Measurements from ENCODE around the gene SAP30BP.

Gene SAP30BP

GRCh38 chr17:75652341-75652740, 14.8 kb upstream of the SAP30BP start:
- ATAC-seq (no peak), DNase-seq (no peak)
- Mint-ChIP-seq H3K27ac (no peak overlapping the region), H3K4me1 (peaks cover 5% of the 10 kb centered on the region), H3K27me3 (no peaks in the 10 kb centered on the region), H3K36me3 (ENCODE audit: low read depth) (peaks cover 7% of the 10 kb centered on the region), H3K4me3 (no peak overlapping the region), H3K9me3 (no peaks in the 10 kb centered on the region)

GRCh38 chr17:75652934-75653549, 14.1 kb upstream of the SAP30BP start:
- no peak overlapping the region for H3K4me3 Mint-ChIP-seq
- H3K27ac Mint-ChIP-seq, result no peak overlapping the region
- peak; percentile 39 for DNase-seq

GRCh38 chr17:75654176-75654575, 13.0 kb upstream of the SAP30BP start:
- Mint-ChIP-seq H3K4me1 (peaks cover 5% of the 10 kb centered on the region), H3K4me3 (no peak overlapping the region), H3K9me3 (no peaks in the 10 kb centered on the region), H3K27me3 (no peaks in the 10 kb centered on the region), H3K36me3 (ENCODE audit: low read depth) (peaks cover 7% of the 10 kb centered on the region), H3K27ac (no peak overlapping the region)
- ATAC-seq (no peak), DNase-seq (no peak)

More at GRCh38 chr17:75652934-75653549, 14.1 kb upstream of the SAP30BP start:
- H3K4me1 Mint-ChIP-seq, result peaks cover 5% of the 10 kb centered on the region
- no peaks in the 10 kb centered on the region for H3K9me3 Mint-ChIP-seq
- H3K36me3 Mint-ChIP-seq (ENCODE audit: low read depth), result peaks cover 9% of the 10 kb centered on the region
- no peaks in the 10 kb centered on the region for H3K27me3 Mint-ChIP-seq
- ATAC-seq, result peak; percentile 71

- ATAC-seq, result no peak
- DNase-seq, result no peak
- peaks cover 3% of the 10 kb centered on the region for H3K4me1 Mint-ChIP-seq
- H3K36me3 Mint-ChIP-seq (ENCODE audit: low read depth), result peaks cover 8% of the 10 kb centered on the region
- H3K27me3 Mint-ChIP-seq, result no peaks in the 10 kb centered on the region
- H3K27ac Mint-ChIP-seq, result no peak overlapping the region
- H3K9me3 Mint-ChIP-seq, result no peaks in the 10 kb centered on the region
- no peak overlapping the region for H3K4me3 Mint-ChIP-seq
Observed at GRCh38 chr17:75658237-75658636, 8.9 kb upstream of the SAP30BP start.

- ATAC-seq (no peak), DNase-seq (no peak)
- Mint-ChIP-seq H3K36me3 (ENCODE audit: low read depth) (peaks cover 11% of the 10 kb centered on the region), H3K4me3 (no peak overlapping the region), H3K9me3 (no peaks in the 10 kb centered on the region), H3K4me1 (peaks cover 9% of the 10 kb centered on the region), H3K27ac (no peak overlapping the region), H3K27me3 (no peaks in the 10 kb centered on the region)
Observed at GRCh38 chr17:75661531-75661930, 5.6 kb upstream of the SAP30BP start.

GRCh38 chr17:75662511-75662910, 4.6 kb upstream of the SAP30BP start:
- Mint-ChIP-seq H3K4me3 (no peak overlapping the region), H3K27me3 (no peaks in the 10 kb centered on the region), H3K9me3 (no peaks in the 10 kb centered on the region), H3K4me1 (peaks cover 9% of the 10 kb centered on the region), H3K27ac (no peak overlapping the region), H3K36me3 (ENCODE audit: low read depth) (peaks cover 7% of the 10 kb centered on the region)
- ATAC-seq (no peak), DNase-seq (no peak)

GRCh38 chr17:75664099-75664549, 3.0 kb upstream of the SAP30BP start:
- peak; percentile 21 for ATAC-seq
- no peak overlapping the region for H3K4me3 Mint-ChIP-seq
- H3K4me1 Mint-ChIP-seq, result peaks cover 9% of the 10 kb centered on the region
- DNase-seq, result no peak
- peaks cover 15% of the 10 kb centered on the region for H3K36me3 Mint-ChIP-seq (ENCODE audit: low read depth)
- H3K27ac Mint-ChIP-seq, result peak overlapping the region; percentile 9
- no peaks in the 10 kb centered on the region for H3K9me3 Mint-ChIP-seq
- no peaks in the 10 kb centered on the region for H3K27me3 Mint-ChIP-seq

GRCh38 chr17:75665981-75666380, 1.2 kb upstream of the SAP30BP start:
- no peak for ATAC-seq
- H3K4me3 Mint-ChIP-seq, result no peak overlapping the region
- peak overlapping the region; percentile 18 for H3K27ac Mint-ChIP-seq
- H3K27me3 Mint-ChIP-seq, result no peaks in the 10 kb centered on the region
- H3K36me3 Mint-ChIP-seq (ENCODE audit: low read depth), result peaks cover 26% of the 10 kb centered on the region
- no peak for DNase-seq
- H3K4me1 Mint-ChIP-seq, result peaks cover 18% of the 10 kb centered on the region
- H3K9me3 Mint-ChIP-seq, result no peaks in the 10 kb centered on the region

- no peak overlapping the region for H3K4me3 Mint-ChIP-seq
- DNase-seq (no peak), ATAC-seq (no peak)
- no peaks in the 10 kb centered on the region for H3K27me3 Mint-ChIP-seq
- H3K9me3 Mint-ChIP-seq, result no peaks in the 10 kb centered on the region
- peaks cover 27% of the 10 kb centered on the region for H3K36me3 Mint-ChIP-seq (ENCODE audit: low read depth)
- H3K4me1 Mint-ChIP-seq, result peaks cover 18% of the 10 kb centered on the region
- no peak overlapping the region for H3K27ac Mint-ChIP-seq
Observed at GRCh38 chr17:75667825-75668224, 687 bp downstream of the SAP30BP start.

- no peaks in the 10 kb centered on the region for H3K27me3 Mint-ChIP-seq
Observed at GRCh38 chr17:75668489-75668888, 1.4 kb downstream of the SAP30BP start.

GRCh38 chr17:75670868-75671267, 3.7 kb downstream of the SAP30BP start:
- Mint-ChIP-seq H3K36me3 (ENCODE audit: low read depth) (peaks cover 28% of the 10 kb centered on the region), H3K4me3 (no peak overlapping the region), H3K9me3 (no peaks in the 10 kb centered on the region), H3K27me3 (no peaks in the 10 kb centered on the region), H3K4me1 (peaks cover 15% of the 10 kb centered on the region), H3K27ac (no peak overlapping the region)
- ATAC-seq, result no peak
- no peak for DNase-seq

More at GRCh38 chr17:75668489-75668888, 1.4 kb downstream of the SAP30BP start:
- ATAC-seq (no peak), DNase-seq (no peak)
- Mint-ChIP-seq H3K4me1 (peaks cover 18% of the 10 kb centered on the region), H3K36me3 (ENCODE audit: low read depth) (peaks cover 31% of the 10 kb centered on the region), H3K4me3 (no peak overlapping the region), H3K27ac (no peak overlapping the region), H3K9me3 (no peaks in the 10 kb centered on the region)

GRCh38 chr17:75672011-75672410, 4.9 kb downstream of the SAP30BP start:
- H3K9me3 Mint-ChIP-seq, result no peaks in the 10 kb centered on the region
- H3K36me3 Mint-ChIP-seq (ENCODE audit: low read depth), result peaks cover 32% of the 10 kb centered on the region
- H3K4me3 Mint-ChIP-seq, result no peak overlapping the region
- no peak overlapping the region for H3K27ac Mint-ChIP-seq
- ATAC-seq (no peak), DNase-seq (no peak)
- H3K27me3 Mint-ChIP-seq, result no peaks in the 10 kb centered on the region
- H3K4me1 Mint-ChIP-seq, result peaks cover 12% of the 10 kb centered on the region

- H3K4me1 Mint-ChIP-seq, result peaks cover 22% of the 10 kb centered on the region
- no peak for DNase-seq
- ATAC-seq, result no peak
- no peaks in the 10 kb centered on the region for H3K27me3 Mint-ChIP-seq
- no peak overlapping the region for H3K27ac Mint-ChIP-seq
- no peak overlapping the region for H3K4me3 Mint-ChIP-seq
- H3K36me3 Mint-ChIP-seq (ENCODE audit: low read depth), result peaks cover 33% of the 10 kb centered on the region
- no peaks in the 10 kb centered on the region for H3K9me3 Mint-ChIP-seq
Observed at GRCh38 chr17:75673487-75673886, 6.3 kb downstream of the SAP30BP start.

GRCh38 chr17:75676461-75676860, 9.3 kb downstream of the SAP30BP start:
- Mint-ChIP-seq H3K27ac (no peak overlapping the region), H3K27me3 (no peaks in the 10 kb centered on the region), H3K4me1 (peaks cover 21% of the 10 kb centered on the region), H3K4me3 (no peak overlapping the region), H3K9me3 (no peaks in the 10 kb centered on the region), H3K36me3 (ENCODE audit: low read depth) (peaks cover 26% of the 10 kb centered on the region)
- no peak for DNase-seq
- ATAC-seq, result no peak

- H3K9me3 Mint-ChIP-seq, result no peaks in the 10 kb centered on the region
- ATAC-seq, result no peak
- peaks cover 23% of the 10 kb centered on the region for H3K36me3 Mint-ChIP-seq (ENCODE audit: low read depth)
- H3K27ac Mint-ChIP-seq, result no peak overlapping the region
- peaks cover 35% of the 10 kb centered on the region for H3K4me1 Mint-ChIP-seq
- no peaks in the 10 kb centered on the region for H3K27me3 Mint-ChIP-seq
- DNase-seq, result no peak
- no peak overlapping the region for H3K4me3 Mint-ChIP-seq
Observed at GRCh38 chr17:75679706-75680211, 12.6 kb downstream of the SAP30BP start.

Data from activated naive CD8-positive, alpha-beta T cell treated with anti-CD3 and anti-CD28 coated beads, Interleukin-2, amount 50 U/mL, for 24 hours (primary cell).